HG02840 (cell line): ENCODE data around the gene RALGDS.

ENCODE experiments used
- ATAC-seq: cut with Tn5 transposase; IDR thresholded peaks from one replicate; pipeline ENCODE4 v1.9.1; 2021; ENCODE audit warnings: mild to moderate bottlenecking, moderate library complexity, moderate number of reproducible peaks; ENCODE audit not compliant: unreplicated experiment, low FRiP score

The RALGDS gene

DNA sequence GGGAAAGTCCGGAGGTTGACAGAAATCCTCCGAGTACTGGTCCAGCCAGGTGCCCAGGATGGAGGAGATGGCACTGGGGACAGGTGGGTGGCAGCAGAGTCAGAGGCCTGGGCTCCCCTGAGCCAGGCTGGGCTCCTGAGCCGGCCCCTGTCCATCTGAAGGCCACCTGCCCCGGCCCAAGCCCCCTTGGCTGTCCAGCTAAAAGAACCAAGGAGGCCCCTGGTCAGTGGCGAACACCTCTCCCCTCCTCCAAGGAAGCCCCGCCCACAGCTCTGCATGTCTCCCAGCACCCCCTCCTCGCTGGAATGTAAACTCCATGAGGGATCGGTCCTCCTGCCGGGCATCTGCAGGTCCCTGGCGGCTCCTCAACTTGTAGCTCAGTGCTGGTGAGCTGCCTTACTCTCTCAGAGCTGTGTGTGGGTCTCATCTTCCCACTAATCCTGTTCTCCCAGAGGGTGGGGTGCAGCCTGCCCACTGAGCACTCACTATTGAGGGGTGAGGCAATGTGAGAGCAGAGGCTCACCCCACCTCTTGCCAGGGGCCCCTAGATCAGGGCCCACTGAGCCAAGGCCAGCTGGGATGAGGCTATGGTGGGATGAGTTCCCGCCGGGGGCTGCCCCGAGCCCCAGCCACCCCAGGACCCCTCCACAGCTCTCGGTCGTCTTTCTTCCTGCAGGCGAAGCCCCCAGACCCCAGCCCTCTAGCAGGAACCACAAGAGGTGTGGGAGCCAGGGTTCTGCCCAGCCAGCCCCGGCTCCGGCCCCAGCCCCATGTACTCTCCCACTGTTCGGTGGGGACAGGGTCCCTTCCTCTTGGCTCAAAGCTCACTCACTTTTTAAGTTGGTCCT is 12.0 kb downstream of the RALGDS start:
- ATAC-seq = no peak

DNA sequence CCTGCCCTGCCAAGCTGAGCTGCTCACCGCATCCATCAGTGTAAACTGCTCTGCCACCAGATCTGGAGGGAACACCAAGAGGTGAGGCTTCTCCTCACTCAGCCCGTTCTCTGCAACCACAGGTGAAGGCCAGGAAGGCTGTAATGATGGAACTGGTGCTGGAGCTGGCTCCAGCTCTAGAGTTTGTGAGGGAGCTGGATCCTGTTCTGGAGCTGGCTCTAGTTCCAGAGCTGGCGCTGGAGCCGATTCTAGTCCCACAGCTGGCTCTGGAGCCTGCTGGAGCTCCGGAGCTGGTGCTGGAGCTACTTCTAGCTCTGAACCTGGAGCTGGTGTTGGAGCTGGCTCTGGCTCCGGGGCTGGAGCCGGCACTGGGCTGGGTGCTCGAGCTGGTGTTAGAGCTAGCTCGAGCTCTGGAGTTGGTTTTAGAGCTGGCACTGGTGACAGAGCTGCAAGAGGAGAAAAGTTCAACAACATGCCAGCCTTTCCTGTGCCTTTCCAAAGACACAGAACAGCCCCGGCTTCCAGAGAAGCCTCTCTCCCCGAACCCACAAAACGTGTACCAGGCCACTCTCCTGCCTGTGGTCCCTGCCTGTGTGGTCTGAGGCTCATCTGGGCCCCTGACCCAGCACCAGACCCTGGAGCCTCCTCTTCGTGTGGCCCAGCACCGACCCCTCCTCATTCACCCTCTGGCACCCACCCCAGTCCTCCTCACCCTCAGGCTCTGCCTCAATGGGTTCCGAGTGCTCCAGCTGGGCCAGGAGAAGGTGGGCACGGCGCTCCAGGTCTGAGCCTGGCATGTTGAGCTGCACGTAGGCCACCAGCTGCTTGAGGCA is 12.9 kb downstream of the RALGDS start:
- ATAC-seq = no peak

DNA sequence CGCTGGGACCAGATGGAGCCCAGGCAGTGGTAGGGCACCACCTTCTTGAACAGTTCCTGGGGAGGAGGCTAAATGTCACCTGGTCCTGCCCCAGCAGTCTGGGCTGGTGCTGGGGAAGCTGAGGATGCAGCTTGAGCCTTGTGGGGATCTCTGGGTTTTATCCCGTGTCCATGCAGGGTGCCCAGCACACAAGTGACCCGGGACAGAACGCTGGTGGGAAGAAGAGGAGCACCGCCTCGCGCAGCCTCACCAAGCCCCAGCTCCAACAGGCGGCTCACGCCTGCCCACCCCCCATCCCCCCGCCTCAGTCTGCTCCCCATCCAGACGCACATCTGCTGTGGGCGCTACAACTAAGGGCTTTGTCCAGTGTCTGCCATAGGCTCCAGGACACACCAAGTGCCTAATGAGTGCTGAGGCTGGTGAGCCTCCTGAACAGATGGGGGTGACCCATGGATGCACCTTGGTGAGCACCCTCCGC is 13.8 kb downstream of the RALGDS start:
- ATAC-seq = no peak

DNA sequence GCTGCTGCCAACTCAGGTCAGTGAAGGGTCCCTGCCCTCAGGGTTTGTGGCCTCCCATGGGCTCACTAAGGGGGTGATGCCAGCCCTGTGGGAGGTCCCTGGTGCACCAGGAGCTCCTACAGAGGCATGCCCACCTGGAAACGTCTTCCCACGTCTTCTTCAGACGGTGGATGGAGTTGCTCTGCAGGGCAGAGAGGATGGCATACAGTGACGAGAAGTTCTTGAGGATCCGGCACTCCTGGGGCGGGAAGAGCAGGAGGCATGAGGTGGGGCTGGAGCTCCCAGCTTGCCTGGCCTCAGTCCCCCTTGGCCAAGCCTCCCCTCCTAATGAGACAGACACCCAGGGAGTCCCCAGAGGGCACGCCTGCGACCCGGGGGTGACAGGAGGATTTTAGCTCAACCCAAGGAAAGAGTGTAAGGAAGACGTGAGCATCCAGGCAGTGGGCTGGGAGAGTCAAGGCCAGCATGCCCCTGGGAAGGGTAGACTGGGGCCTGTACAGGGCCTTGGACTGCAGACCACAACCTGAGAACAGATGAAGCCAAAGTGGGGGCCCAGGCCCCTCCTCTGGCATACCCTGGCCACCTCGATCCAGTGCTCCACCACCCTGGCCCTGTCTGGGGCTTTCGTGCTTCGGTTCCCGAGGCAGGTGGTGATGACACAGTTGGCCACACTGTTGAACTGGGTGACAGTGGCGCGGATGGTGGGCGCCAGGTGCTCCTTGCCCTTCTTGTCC is 14.4 kb downstream of the RALGDS start:
- ATAC-seq = no peak

DNA sequence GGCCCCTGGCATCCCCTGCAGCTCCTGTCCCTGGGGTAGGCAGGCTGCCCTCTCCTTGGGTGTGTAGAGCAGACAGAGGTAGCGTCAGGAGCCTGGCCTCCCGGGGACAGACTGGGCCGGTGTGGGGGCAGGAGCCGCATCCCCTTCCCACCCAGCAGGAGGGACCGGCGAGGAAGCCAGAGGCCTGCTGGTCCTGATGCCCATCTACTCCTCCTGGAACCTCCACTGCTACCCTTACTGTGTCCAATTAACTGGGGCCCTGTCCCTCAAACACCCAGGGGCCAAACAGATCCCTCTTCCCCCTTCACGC is 15.6 kb downstream of the RALGDS start:
- no peak for ATAC-seq

DNA sequence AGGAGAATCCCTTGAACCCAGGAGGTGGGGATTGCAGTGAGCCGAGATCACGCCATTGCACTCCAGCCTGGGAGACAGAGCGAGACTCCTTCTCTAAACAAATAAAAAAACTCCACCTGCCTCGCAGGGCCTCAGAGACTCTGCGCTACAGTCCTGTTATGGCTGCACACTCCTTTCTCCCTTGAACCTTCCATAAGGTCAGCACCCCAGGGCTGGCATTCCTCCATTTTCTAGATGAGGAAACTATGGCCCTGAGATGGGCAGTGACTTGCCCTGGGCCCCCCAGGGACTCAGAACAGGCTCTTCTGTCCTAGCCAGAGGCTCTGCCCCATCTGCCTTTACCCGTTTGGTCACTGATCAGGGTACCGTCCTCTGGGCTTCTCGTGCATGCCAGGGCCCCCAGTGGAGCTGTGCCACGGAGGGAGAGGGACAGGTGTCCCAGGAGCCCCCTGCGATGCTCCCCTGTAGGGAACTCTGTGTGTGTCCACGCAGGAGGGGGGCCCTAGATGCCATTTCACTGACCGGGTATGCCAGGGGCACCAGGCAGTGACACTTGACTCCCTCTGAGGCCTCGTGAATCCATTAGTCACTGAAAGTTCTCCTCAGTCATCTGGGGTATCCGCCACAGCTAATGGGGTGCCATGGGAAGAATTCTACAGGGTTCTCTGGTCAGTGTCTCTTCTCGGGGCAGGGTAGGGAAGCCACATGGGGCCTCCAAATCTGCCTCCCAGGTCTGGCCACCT is 16.2 kb downstream of the RALGDS start:
- no peak for ATAC-seq

DNA sequence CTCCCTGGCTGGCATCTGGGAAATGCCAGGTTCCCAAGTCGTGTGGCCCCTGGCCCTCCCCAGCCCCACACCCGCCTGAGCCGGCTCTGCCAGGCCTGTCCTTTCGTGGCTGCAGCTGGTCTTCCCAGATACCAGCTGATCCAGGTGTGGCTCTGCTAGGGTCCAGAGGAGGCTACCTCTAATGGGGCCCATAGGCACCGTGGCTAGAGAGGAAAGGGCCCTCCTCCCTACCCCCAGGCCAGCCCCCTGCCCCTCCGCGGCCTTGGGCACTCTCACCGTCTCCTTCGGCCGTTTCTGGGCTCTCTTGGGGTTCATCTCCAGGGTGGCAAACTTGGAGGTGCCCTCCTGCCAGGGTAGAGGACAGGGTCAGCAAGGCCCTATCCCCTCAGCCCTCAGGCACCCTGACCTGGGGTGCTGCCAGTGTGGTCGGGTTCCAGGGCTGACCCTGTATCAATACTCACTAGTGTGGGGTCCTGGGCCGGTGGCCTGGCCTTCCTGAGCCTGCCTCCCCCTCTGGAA is 17.0 kb downstream of the RALGDS start:
- ATAC-seq = no peak

DNA sequence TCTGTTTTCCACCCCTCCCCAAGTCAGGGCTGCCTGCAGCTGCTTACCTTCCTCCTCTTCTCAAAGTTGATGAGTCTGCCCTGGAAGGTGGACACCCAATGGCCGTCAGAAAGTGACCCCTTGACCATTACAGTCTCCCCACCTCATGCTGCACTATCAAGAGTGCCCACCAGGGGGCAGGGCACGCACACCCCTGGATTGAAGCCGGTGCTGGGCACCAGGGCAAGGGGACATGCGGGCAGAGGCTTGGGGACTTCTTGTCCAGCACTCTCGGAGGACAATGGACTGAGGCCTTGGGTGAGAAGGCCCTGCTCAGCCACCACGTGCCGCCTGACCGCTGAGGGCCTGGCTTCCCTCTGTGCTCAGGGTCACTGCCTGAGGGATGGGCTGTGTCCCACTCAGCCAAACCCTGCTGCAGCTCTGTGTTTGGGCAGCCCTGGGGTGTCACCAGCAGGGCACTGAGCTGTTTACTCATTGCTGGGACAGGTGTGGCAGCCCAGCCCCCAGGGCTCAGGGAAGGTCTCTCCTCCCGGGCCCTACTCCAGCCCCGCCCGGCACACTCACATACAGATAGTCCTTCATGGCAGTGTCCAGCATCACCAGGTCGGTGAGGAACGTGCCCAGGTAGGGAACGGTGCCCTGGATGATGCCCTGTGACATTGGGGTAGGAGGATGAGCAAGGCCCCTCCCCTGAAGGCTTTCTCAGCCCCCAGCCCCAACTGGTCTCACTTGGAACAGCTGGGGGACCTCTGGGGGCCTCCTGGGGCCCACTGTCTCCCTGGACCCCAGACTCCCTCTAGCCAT is 17.7 kb downstream of the RALGDS start:
- no peak for ATAC-seq

DNA sequence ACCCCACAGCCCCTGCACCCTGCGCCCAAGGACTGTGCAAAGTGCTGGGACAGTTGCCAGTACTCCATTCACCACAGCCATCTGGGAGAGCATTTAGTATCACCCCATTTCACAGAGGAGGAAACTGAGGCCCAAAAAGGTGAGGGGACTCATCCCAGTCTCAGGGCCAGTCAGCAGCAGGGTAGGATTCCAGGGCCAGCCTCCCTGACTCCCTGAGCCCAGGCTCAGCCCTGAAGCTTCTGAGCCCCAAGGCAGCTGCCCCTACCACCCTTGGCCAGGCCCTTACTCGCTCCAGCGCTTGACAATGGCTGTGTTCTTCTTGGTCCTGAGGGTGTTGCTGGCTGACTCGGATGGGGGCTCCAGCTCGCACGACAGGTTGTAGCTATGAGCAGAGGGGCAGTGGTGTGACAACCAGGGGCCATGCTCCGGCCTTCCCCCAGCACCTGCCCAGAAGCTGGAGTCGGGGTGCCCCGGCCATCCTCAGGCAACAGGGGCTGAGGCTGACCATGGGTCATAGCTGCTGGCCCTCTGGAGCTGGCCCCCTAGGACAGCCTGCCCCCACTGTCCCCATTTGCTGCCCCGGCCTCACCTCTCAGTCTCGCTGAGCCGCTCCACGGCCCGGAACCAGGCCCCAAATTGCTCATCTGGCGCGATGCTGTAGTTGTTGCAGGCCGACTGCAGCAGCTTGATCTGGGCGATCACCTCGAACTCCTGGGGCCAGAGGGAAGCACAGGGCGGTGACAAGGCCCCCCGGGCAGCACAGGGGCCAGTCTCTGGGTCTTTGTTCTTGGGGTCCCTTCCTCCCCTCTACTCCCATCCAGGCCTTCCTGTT is 18.6 kb downstream of the RALGDS start:
- no peak for ATAC-seq

DNA sequence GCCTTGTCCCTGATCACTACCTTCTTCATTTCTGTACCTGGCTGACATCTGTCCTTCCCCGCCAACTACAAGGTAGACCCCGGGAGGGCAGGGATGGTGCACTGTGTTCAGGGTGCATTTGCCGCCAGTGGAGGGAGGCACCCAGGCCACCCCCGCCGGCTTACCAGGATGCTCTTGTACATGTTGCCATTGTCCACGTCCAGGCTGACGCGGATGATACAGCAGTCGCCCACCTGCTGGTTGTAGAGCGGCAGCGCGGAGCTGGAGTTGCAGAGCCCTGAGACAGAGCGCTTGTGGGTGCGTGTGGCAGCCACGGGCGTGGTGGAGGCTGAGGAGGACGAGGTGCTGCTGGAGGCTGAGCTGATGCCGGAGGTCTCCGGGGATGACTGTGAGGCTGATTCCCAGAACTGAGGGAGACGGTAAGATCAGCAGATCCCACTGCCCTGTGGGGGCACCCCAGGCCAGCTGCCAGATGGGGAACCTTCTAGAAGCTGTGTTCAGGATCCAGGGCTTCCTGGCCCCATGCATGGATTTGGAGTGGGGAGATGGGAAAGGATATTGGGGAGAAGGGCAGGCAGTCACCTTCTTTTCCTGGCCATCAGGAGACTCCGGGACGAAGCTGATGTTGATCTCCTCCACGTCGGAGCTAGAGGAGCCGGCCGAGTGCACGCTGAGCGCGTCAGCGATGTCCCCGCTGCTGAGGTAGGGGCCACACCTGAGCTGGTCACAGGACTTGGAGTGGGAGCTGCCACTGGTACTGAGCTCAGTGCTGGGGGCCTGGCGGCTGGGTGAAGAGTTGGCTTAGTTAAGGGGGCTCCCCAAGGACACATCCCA is 19.5 kb downstream of the RALGDS start:
- no peak for ATAC-seq

DNA sequence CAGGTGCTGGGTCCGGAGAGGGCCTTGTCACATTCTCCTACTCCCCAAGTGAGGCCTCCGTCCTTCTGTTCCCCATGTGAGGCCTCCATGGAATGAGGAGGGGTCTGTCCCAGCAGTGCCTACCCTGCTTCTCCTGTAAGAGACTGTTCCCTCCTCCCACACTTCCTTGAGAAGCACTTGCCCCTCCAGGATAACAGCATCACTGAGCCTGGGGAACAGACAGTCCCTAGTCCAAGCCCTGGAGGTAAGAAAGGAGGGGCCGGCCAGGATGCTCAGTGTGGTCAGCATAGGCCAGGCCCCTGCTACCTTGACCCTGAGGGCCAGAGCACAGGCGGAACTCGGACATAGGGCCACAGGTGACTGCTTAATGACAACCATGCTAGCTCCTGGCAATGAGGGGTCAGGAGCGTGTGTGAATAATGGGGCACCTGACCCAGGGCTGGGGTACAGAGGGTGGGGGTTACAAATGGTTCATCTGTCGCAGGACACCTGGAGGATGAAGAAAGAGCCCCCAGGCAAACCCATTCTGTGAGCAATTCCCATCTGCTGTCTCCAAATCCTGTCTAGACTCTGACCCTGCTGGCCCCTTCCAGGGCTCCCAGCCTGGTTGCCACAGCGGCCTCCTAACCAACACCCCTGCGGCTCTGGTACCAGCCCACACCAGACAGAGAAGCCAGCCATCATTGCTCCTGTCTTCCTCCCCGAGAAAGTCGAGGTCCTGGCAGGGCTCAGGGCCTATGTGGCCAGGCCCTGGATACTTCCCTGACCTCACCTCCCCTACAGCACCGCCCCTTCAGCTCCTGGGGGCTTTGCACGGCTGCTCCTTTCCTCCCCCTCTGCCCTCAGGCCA is 20.3 kb downstream of the RALGDS start:
- no peak for ATAC-seq

DNA sequence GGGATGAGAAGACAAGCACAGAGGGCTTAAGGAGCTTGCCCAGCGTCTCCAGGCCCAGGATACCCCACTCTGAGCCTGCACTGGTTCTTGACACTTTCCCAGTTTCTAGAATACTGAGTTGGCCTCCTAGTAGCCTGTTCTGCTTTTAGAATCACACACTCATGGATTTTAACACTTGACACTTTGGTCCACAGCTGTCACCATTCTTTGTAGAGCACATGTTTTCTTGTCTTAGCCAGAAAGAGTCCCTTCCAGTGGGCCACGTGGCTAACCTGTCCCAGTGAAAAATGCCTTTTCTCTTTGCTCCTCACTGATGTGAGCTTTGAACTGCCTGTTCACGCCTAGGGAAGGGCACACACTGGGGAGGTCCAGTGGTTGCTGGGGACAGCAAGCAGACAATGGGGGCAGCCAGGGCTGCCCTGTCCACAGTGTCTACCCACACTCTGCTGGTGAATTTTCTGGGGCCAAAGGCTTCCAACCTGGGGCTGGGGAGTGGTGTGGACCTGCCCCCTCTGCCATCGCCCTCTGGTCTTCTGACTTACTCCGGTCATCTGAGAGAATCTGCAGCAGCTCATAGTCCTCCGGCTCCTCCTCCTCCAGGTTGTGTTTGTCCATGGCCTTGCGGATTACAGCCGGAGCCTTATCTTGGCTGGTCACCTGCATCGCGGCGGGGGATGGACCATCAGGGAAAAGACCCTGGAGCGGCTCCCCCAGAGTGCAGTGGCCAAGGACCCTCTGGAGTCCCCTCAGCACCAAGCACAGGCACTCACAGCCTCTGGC is 21.1 kb downstream of the RALGDS start:
- no peak for ATAC-seq

DNA sequence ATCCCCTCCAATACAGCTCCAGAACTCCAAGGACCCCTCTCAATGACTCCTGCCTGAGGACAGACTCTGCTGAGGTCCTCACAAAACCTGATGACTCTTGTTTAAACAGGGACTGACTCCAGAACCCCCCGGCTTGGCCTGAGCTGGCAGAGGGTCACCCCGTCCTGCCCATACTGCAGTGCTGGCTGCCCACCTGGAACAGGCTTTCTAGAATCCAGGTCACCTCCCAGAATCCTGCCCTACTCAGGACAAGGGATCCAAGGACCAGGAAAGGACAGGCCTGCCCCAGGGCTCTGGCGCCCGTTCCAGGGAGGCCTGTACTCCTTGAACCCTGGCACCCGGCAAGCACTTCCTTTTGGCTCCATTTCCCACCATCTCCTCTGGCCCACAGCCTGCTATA is 22.2 kb downstream of the RALGDS start:
- no peak for ATAC-seq

DNA sequence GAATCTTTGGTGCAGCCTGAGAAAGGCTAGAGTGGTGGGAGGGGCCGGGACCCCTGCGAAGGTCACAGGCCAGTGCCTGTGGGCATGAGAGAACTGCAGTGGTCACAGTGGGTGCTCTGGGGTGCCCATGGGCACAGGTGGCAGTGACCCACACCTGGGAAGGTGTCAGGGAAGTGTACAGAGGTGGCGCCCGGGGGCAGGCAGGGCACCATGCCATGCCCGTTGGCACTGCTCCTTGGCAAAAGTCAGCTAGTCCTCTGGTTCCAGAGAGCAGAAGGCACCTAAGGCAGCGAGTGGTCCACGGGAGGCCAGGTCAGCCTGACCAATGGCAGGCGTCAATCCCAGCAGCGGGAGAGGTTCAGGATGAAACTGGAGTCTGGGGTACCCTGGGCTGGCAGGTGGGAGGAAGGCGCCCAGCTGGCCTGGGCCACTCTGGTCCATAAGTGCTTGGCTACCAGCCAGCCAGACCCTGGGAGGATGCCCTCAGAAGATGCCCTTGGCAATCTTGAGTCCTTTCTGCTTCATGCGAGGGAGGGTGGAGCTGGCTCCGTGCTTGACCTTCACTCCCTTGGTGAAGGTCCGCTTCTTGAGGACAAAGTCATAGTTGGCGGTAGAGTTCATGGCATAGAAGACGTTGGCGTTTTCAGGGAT is 22.8 kb downstream of the RALGDS start:
- ATAC-seq = no peak

DNA sequence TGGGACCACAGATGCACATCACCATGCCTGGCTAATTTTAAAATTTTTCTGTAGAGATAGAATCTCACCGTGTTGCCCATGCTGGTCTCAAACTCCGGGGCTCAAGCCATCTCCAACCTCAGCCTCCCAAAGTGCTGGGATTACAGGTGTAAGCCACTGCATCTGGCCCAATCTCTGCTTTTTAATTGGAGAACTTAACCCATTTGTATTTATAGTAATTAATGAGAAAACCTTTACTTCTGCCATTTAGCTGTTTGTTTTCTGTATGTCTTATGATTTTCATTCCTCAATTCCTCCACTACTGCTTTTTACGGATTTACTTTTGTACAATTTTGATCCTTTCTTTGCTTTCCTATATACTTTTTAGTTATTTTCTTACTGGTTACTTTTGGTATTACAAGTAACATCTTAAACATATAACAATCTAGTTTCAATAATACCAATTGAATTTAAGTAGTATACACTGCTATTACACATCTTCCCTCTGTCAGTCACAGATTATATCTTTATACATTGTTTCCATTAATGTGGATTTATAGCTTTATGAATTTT is 26.1 kb downstream of the RALGDS start:
- ATAC-seq = no peak
